Measurements from ENCODE around the gene GTPBP1. TPM values are rescaled to one million over a fixed set of nuclear protein-coding genes. Genes with fewer than 3 reads are reported as not detected.

The GTPBP1 gene
- total RNA-seq, 3 donors from 2014 or later (not counting 1 experiment from before 2014, with no cell fraction given): 236 to 259 (median 249) TPM

DNA sequence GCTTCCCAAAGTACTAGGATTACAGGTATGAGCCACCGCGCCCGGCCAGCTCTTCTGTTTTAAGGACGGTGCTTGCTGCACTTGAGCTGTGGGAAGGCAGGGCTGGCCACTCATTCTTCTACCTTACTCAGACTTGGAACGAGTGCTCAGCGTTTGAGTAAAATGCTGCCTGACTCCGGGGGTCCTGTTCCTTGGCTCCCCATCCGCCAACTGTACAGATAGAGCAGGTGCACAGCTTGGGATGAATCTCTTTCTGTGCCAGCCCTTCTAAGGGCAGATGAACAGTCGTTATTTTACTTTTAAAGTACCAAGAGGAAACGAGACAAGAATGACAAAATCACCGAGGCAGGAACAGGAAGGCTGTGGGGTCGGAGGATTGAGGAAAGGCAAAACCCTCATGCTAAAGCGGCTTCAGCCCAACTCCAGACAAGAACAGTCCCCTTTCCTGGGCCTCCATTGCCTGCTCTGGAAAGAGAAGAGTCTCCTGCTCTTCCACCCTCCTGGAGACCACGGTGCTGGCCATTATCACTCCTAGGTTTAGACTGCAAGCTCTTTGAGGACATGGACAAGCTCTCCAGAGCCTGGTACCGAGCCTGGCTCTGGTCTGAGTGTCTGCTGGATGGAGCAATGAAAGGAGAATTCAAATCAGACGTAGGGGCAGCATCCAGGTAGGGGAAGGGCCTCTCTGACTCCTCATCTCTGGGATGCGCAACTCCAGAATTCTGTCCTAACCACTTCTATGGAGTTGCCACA, 51.1 kb downstream of the GTPBP1 start:
- intact Hi-C loops (cut with micrococcal nuclease): loop anchor here (2.0 to 10.0 kb wide), 3 partner anchors 35 to 252 kb away; partner anchors contain the start of genes DDX17, DNAL4 and GTPBP1
- Mint-ChIP-seq H3K9me3 (no peaks in the 10 kb centered on the region), H3K4me1 (peaks cover 55 to 60% of the 10 kb centered on the region in 2 donors), H3K27ac (peak overlapping the region; percentile 88 to 91), H3K4me3 (peak overlapping the region; percentile 94), H3K27me3 (ENCODE audit: low read depth in 2 of 2) (no peaks in the 10 kb centered on the region), H3K36me3 (peaks cover 7% of the 10 kb centered on the region)
- no peaks in the 10 kb centered on the region for H3K27me3 ChIP-seq (ENCODE audit: control insufficient read depth, insufficient read depth, low read length)
- H3K4me1 ChIP-seq (ENCODE audit: control insufficient read depth, insufficient read depth, low read length): peaks cover 76% of the 10 kb centered on the region
- TF ChIP-seq, protein P1, sequence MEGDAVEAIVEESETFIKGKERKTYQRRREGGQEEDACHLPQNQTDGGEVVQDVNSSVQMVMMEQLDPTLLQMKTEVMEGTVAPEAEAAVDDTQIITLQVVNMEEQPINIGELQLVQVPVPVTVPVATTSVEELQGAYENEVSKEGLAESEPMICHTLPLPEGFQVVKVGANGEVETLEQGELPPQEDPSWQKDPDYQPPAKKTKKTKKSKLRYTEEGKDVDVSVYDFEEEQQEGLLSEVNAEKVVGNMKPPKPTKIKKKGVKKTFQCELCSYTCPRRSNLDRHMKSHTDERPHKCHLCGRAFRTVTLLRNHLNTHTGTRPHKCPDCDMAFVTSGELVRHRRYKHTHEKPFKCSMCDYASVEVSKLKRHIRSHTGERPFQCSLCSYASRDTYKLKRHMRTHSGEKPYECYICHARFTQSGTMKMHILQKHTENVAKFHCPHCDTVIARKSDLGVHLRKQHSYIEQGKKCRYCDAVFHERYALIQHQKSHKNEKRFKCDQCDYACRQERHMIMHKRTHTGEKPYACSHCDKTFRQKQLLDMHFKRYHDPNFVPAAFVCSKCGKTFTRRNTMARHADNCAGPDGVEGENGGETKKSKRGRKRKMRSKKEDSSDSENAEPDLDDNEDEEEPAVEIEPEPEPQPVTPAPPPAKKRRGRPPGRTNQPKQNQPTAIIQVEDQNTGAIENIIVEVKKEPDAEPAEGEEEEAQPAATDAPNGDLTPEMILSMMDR (IDR thresholded peaks at IDR 0.05): no peak
- 12% methylated on average over 17 of the region's 17 CpGs for WGBS (ENCODE audit: insufficient coverage)
- peaks cover 17% of the 10 kb centered on the region for H3K36me3 ChIP-seq (ENCODE audit: control insufficient read depth, insufficient read depth, low read length)
- peak overlapping the region; percentile 41 for H3K4me3 ChIP-seq (ENCODE audit: low read length)
- H3K9me3 ChIP-seq (ENCODE audit: control insufficient read depth, insufficient read depth, low read length): no peaks in the 10 kb centered on the region
- DNase-seq (peak in 1 of 2 donors; percentile 51), ATAC-seq (no peak)
- H3K27ac ChIP-seq (ENCODE audit: low read length): peak overlapping the region; percentile 59

DNA sequence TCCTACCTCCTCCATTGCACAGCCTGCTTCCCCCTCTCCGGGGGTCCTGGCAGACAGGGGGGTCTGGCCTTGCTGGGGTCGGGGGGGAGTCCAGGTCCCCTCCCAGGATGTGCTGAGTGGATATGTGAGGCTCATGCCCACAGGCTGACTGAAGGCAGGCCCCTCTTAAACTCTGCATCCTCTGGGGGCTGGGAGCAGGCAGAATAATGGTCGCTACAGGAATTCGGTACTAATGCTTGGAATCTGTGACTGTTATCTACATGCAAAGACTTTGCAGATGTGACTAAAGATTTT, 51.7 kb downstream of the GTPBP1 start:
- Mint-ChIP-seq H3K36me3 (peaks cover 7% of the 10 kb centered on the region), H3K4me3 (peak overlapping the region; percentile 94), H3K27me3 (ENCODE audit: low read depth in 2 of 2) (no peaks in the 10 kb centered on the region), H3K4me1 (peaks cover 50 to 55% of the 10 kb centered on the region in 2 donors), H3K27ac (peak overlapping the region; percentile 88 to 91), H3K9me3 (no peaks in the 10 kb centered on the region)
- TF ChIP-seq, protein P1 (IDR thresholded peaks at IDR 0.05): no peak
- Histone ChIP-seq H3K4me1 (ENCODE audit: control insufficient read depth, insufficient read depth, low read length) (peaks cover 71% of the 10 kb centered on the region), H3K36me3 (ENCODE audit: control insufficient read depth, insufficient read depth, low read length) (peaks cover 13% of the 10 kb centered on the region), H3K4me3 (ENCODE audit: low read length) (peak overlapping the region; percentile 41), H3K27ac (ENCODE audit: low read length) (no peak overlapping the region), H3K9me3 (ENCODE audit: control insufficient read depth, insufficient read depth, low read length) (no peaks in the 10 kb centered on the region), H3K27me3 (ENCODE audit: control insufficient read depth, insufficient read depth, low read length) (no peaks in the 10 kb centered on the region)
- 54% methylated on average over 3 of the region's 4 CpGs for WGBS (ENCODE audit: insufficient coverage)
- intact Hi-C loops (cut with micrococcal nuclease): loop anchor here (2.0 to 10.0 kb wide), 3 partner anchors 35 to 253 kb away; partner anchors contain the start of genes DDX17, DNAL4 and GTPBP1
- ATAC-seq (no peak), DNase-seq (no peak)

DNA sequence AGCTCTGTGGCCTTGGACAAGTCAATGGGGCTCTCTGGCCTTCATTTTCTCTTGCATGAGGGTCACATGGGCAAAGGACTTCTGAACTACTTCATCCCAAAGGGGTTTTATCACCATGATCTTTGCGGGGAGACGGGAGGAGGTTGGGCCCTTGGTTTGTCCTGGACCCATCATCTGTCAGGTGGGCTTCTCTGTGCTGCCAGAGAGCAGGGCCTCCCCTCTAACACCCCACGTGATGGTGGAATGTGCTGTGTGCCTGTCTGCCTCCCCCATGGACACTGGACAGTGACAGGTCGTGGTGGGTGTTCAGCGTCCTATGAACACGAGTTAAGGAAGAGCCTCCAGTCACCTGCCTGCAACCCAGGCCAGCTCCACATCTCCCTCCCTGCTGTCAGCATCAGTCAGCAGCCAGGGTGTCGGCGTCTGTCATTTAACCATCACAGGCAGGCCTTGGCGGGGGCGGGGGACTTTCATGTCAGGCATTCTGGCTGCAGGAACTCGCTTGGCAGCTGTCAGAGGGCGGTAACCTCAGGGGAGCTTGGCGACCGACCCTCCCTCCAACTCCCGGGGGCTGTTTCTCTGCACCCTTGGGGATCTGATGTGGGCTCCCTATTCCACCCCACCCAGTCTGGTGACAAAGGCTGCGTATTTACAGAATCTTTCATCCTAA, 52.7 kb downstream of the GTPBP1 start:
- TF ChIP-seq, protein P1 (IDR thresholded peaks at IDR 0.05): no peak
- Mint-ChIP-seq H3K4me3 (peak overlapping the region; percentile 14), H3K27me3 (ENCODE audit: low read depth in 2 of 2) (no peaks in the 10 kb centered on the region), H3K9me3 (no peaks in the 10 kb centered on the region), H3K27ac (peak overlapping the region in 1 of 2 donors; percentile 88), H3K36me3 (peaks cover 7% of the 10 kb centered on the region), H3K4me1 (peaks cover 40 to 45% of the 10 kb centered on the region in 2 donors)
- intact Hi-C loops (cut with micrococcal nuclease): loop anchor here (5.0 to 10.0 kb wide), 2 partner anchors 34 to 254 kb away; partner anchors contain the start of genes DDX17 and DNAL4
- H3K4me3 ChIP-seq (ENCODE audit: low read length): no peak overlapping the region
- DNase-seq: peak in 1 of 2 donors; percentile 82
- no peak overlapping the region for H3K27ac ChIP-seq (ENCODE audit: low read length)
- H3K9me3 ChIP-seq (ENCODE audit: control insufficient read depth, insufficient read depth, low read length): no peaks in the 10 kb centered on the region
- WGBS (ENCODE audit: insufficient coverage): 58% methylated on average over 15 of the region's 16 CpGs
- no peaks in the 10 kb centered on the region for H3K27me3 ChIP-seq (ENCODE audit: control insufficient read depth, insufficient read depth, low read length)
- peaks cover 61% of the 10 kb centered on the region for H3K4me1 ChIP-seq (ENCODE audit: control insufficient read depth, insufficient read depth, low read length)
- peaks cover 4% of the 10 kb centered on the region for H3K36me3 ChIP-seq (ENCODE audit: control insufficient read depth, insufficient read depth, low read length)
- ATAC-seq: no peak
